Measurements from ENCODE around the gene SLC30A3.

Gene SLC30A3

DNA sequence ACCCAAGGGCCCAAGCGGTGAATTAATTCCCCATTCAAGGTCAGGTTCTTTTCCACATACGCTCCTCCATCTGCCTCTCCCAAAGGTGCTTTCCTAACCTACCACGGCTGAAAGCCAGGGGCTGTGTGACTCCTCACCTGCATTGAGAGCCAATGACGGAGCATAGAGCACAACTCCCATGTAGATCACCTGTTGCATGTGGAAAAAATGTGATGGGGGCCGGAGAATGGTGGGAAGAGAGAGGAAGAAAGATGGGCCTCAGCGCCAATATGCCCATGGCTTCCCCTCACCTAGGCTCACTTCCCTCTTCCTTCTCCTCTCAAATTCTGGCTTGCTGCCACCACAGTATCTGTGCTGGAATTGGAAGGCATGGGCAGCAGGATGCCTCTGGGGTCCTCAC, 56.5 kb downstream of the SLC30A3 start:
- ChIA-PET CTCF (no interaction called here), POLR2A (ENCODE audit: low non-redundant PET) (no interaction called here)
- no peak for DNase-seq (ENCODE audit: low spot score)
- TF ChIP-seq, protein P1, sequence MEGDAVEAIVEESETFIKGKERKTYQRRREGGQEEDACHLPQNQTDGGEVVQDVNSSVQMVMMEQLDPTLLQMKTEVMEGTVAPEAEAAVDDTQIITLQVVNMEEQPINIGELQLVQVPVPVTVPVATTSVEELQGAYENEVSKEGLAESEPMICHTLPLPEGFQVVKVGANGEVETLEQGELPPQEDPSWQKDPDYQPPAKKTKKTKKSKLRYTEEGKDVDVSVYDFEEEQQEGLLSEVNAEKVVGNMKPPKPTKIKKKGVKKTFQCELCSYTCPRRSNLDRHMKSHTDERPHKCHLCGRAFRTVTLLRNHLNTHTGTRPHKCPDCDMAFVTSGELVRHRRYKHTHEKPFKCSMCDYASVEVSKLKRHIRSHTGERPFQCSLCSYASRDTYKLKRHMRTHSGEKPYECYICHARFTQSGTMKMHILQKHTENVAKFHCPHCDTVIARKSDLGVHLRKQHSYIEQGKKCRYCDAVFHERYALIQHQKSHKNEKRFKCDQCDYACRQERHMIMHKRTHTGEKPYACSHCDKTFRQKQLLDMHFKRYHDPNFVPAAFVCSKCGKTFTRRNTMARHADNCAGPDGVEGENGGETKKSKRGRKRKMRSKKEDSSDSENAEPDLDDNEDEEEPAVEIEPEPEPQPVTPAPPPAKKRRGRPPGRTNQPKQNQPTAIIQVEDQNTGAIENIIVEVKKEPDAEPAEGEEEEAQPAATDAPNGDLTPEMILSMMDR (conservative IDR thresholded peaks at IDR 0.05; ENCODE audit: low read depth), result no peak
- no peak overlapping the region for H3K27ac ChIP-seq

DNA sequence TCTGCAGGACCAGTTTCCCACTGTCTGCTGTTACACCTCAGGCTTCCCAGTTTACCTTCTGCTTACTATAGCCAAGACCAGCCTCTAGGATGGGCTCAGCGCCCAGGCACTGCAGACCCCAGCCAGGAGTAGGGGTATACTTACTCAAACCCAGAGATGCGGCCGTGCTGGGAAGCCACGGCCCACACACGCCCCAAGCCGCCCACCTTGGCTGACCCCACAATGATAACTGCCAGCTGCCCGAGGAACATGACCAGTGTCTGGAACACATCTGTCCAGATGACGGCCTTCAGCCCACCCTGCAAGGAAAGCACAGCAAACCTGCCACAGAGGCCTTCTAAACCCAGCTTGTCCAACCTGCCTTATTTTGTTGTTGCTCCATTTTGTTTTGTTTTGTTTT, 57.6 kb downstream of the SLC30A3 start:
- no peak for DNase-seq (ENCODE audit: low spot score)
- ChIA-PET POLR2A (ENCODE audit: low non-redundant PET) (no interaction called here), CTCF (interaction anchor here (0.6 kb wide), 1 partner anchor 21 kb away, joined by 3 read pairs; no protein-coding TSS in a partner anchor)
- no peak overlapping the region for H3K27ac ChIP-seq
- TF ChIP-seq, protein P1 (conservative IDR thresholded peaks at IDR 0.05; ENCODE audit: low read depth), result no peak

DNA sequence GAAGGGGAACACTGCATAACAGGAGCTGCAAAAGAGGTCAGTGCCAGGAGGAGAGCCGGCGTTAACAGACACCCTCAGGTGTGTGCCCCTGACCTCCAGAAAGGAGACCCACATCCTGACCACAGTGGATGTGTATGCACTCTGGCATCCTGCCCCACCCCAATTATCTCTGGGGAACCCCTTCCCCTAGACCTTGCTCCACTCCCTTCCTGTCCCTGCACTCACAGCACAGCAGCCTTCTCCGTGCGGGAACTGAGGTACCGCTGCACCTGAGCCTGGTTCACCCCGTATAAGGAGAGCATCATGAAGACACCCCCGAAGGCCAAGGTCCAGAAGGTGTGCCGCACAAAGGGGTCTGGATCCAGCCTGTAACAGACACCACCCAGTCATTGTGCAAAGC, 58.3 kb downstream of the SLC30A3 start:
- no peak for DNase-seq (ENCODE audit: low spot score)
- TF ChIP-seq, protein P1 (conservative IDR thresholded peaks at IDR 0.05; ENCODE audit: low read depth), result no peak
- no peak overlapping the region for H3K27ac ChIP-seq
- POLR2A ChIA-PET (ENCODE audit: low non-redundant PET), result no interaction called here
- CTCF ChIA-PET, result no interaction called here

DNA sequence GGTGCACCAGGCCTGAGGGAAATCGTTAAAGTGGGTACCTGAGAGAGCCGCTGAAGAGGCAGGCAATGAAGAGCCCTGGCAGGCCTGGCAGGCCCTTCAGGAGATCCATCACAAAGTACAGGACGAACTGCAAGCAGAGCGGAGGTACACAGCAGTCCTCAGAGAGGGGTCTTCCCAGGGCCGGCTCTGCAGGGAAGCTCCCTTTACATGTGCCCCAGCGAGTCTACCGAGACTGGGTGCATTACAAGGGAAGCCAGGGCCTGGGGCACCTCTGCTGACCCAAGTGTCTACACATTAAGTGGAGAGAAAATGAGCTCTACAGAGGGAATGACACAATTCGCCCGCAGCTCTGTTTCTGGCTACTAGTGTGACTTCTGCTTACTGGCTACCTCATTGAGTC, 59.1 kb downstream of the SLC30A3 start:
- POLR2A ChIA-PET (ENCODE audit: low non-redundant PET), result no interaction called here
- no peak for DNase-seq (ENCODE audit: low spot score)
- H3K27ac ChIP-seq, result no peak overlapping the region
- CTCF ChIA-PET, result no interaction called here
- TF ChIP-seq, protein P1 (conservative IDR thresholded peaks at IDR 0.05; ENCODE audit: low read depth), result no peak
